Measurements from ENCODE around the gene HOXB9.

- TF ChIP-seq FOS (IDR thresholded peaks at IDR 0.05; ENCODE audit: borderline replicate concordance, extremely low read depth, insufficient read length) (no peak), CHD1 (IDR thresholded peaks at IDR 0.05; ENCODE audit: low read depth, low read length) (no peak), HCFC1 (IDR thresholded peaks at IDR 0.05; ENCODE audit: low read length) (no peak), EZH2 (IDR thresholded peaks at IDR 0.05; ENCODE audit: borderline replicate concordance, control insufficient read depth, low read depth, low read length) (no peak)
- TF ChIP-seq, protein P1, sequence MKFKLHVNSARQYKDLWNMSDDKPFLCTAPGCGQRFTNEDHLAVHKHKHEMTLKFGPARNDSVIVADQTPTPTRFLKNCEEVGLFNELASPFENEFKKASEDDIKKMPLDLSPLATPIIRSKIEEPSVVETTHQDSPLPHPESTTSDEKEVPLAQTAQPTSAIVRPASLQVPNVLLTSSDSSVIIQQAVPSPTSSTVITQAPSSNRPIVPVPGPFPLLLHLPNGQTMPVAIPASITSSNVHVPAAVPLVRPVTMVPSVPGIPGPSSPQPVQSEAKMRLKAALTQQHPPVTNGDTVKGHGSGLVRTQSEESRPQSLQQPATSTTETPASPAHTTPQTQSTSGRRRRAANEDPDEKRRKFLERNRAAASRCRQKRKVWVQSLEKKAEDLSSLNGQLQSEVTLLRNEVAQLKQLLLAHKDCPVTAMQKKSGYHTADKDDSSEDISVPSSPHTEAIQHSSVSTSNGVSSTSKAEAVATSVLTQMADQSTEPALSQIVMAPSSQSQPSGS (IDR thresholded peaks at IDR 0.05; ENCODE audit: low read length), result no peak
- TF ChIP-seq, protein P2, sequence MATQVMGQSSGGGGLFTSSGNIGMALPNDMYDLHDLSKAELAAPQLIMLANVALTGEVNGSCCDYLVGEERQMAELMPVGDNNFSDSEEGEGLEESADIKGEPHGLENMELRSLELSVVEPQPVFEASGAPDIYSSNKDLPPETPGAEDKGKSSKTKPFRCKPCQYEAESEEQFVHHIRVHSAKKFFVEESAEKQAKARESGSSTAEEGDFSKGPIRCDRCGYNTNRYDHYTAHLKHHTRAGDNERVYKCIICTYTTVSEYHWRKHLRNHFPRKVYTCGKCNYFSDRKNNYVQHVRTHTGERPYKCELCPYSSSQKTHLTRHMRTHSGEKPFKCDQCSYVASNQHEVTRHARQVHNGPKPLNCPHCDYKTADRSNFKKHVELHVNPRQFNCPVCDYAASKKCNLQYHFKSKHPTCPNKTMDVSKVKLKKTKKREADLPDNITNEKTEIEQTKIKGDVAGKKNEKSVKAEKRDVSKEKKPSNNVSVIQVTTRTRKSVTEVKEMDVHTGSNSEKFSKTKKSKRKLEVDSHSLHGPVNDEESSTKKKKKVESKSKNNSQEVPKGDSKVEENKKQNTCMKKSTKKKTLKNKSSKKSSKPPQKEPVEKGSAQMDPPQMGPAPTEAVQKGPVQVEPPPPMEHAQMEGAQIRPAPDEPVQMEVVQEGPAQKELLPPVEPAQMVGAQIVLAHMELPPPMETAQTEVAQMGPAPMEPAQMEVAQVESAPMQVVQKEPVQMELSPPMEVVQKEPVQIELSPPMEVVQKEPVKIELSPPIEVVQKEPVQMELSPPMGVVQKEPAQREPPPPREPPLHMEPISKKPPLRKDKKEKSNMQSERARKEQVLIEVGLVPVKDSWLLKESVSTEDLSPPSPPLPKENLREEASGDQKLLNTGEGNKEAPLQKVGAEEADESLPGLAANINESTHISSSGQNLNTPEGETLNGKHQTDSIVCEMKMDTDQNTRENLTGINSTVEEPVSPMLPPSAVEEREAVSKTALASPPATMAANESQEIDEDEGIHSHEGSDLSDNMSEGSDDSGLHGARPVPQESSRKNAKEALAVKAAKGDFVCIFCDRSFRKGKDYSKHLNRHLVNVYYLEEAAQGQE (IDR thresholded peaks at IDR 0.05; ENCODE audit: low read depth, low read length), result no peak
Measured at GRCh38 chr17:48593840-48594537, 32.2 kb downstream of the HOXB9 start.
